ENCODE measurements around the gene ART5.

DNA sequence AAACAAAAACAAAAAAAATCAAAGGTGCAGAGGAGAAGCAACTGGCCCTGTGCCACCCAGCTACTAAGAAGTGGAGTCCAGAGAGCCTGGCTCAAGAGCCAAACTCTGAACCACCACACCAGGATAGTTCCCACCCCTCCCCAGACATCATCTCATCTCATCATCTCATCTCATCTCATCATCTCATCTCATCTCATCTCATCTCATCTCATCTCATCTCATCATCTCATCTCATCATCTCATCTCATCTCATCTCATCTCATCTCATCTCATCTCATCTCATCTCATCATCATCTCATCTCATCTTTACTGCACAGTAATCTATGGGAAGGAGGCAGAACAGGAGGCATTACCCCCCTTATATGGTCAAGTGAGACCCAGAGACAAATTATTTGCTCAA lies 21.1 kb upstream of the ART5 start:
- TF ChIP-seq POLR2A (IDR thresholded peaks at IDR 0.05) (no peak), CTCF (IDR thresholded peaks at IDR 0.05) (no peak)

Measured in adrenal gland (tissue), 5 donors.